Neural progenitor cell (in vitro differentiated cells): Measurements from ENCODE around the gene MAFB. TPM values are rescaled to one million over a fixed set of nuclear protein-coding genes. Genes with fewer than 3 reads are reported as not detected.

Experiments used
- DNase-seq: peaks from one replicate; pipeline ENCODE4 v3.0.0-alpha.2; 2016; ENCODE audit warnings: low spot score
- H2AFZ ChIP-seq: fragments of 200-600 bp; sonication (generic); replicated peaks from 2 replicates; pipeline ENCODE4 v1.6.1; 2016; ENCODE audit warnings: antibody characterized with exemption
- H3F3A ChIP-seq: fragments of 200-600 bp; sonication (generic); 2 replicates; pipeline ENCODE4 v1.6.1; 2016; ENCODE audit warnings: antibody characterized with exemption, low read depth
- H3K27ac ChIP-seq: fragments of 200-600 bp; sonication (generic); 2 replicates; pipeline ENCODE4 v1.5.1; 2016; ENCODE audit warnings: mild to moderate bottlenecking
- H3K27me3 ChIP-seq: fragments of 200-600 bp; sonication (generic); 2 replicates; pipeline ENCODE4 v1.6.1; 2016; ENCODE audit warnings: mild to moderate bottlenecking, moderate library complexity
- H3K36me3 ChIP-seq: fragments of 200-600 bp; sonication (generic); 2 replicates; pipeline ENCODE4 v1.5.1; 2016
- H3K4me1 ChIP-seq: fragments of 200-600 bp; sonication (generic); 2 replicates; pipeline ENCODE4 v1.6.1; 2016; ENCODE audit warnings: mixed run types
- H3K4me2 ChIP-seq: fragments of 200-600 bp; sonication (generic); 2 replicates; pipeline ENCODE4 v1.6.1; 2016
- H3K4me3 ChIP-seq: fragments of 200-600 bp; sonication (generic); 2 replicates; pipeline ENCODE4 v1.5.1; 2016
- H3K79me2 ChIP-seq: fragments of 200-600 bp; sonication (generic); 2 replicates; pipeline ENCODE4 v1.6.1; 2016; ENCODE audit warnings: low read depth
- H3K9ac ChIP-seq: fragments of 200-600 bp; sonication (generic); 2 replicates; pipeline ENCODE4 v1.6.1; 2016
- H3K9me3 ChIP-seq: fragments of 200-600 bp; sonication (generic); 2 replicates; pipeline ENCODE4 v1.5.1; 2016; ENCODE audit warnings: low read depth
- H4K20me1 ChIP-seq: fragments of 200-600 bp; sonication (generic); 2 replicates; pipeline ENCODE4 v1.6.1; 2016; ENCODE audit warnings: low read depth
- H3K27ac Mint-ChIP-seq: 3 replicates; pipeline ENCODE4 v1.8.0; 2021; ENCODE audit warnings: mixed read lengths
- H3K27me3 Mint-ChIP-seq: 2 replicates; pipeline ENCODE4 v1.8.0; 2022; ENCODE audit warnings: low read depth, mild to moderate bottlenecking, inconsistent platforms, moderate library complexity, mixed read lengths; ENCODE audit not compliant: insufficient read depth
- H3K36me3 Mint-ChIP-seq: 3 replicates; pipeline ENCODE4 v1.8.0; 2021; ENCODE audit warnings: mixed read lengths
- H3K4me1 Mint-ChIP-seq: 3 replicates; pipeline ENCODE4 v1.8.0; 2021; ENCODE audit warnings: mixed read lengths
- H3K4me3 Mint-ChIP-seq: 3 replicates; pipeline ENCODE4 v1.8.0; 2021; ENCODE audit warnings: mild to moderate bottlenecking, moderate library complexity, mixed read lengths
- H3K9me3 Mint-ChIP-seq: 3 replicates; pipeline ENCODE4 v1.8.0; 2020; ENCODE audit warnings: mixed read lengths
- CTCF ChIP-seq: fragments of 200-600 bp; sonication (generic); IDR thresholded peaks from 2 replicates; pipeline ENCODE4 v1.5.1; 2017; ENCODE audit warnings: antibody characterized with exemption, mild to moderate bottlenecking
- EZH2 ChIP-seq: fragments of 200-600 bp; sonication (generic); IDR thresholded peaks from 2 replicates; pipeline ENCODE4 v1.6.1; 2017; ENCODE audit warnings: antibody characterized with exemption, mild to moderate bottlenecking, moderate library complexity
- EZH2phosphoT487 ChIP-seq: fragments of 200-600 bp; sonication (generic); IDR thresholded peaks from 2 replicates; pipeline ENCODE4 v1.6.1; 2017; ENCODE audit warnings: antibody characterized with exemption
- total RNA-seq: library from RNA; depleted of rRNA; stranded (reverse); fragments of >200 nt; gene quantifications from 2 replicates; pipeline ENCODE4 v1.2.3, GENCODE V29; 2015; ENCODE audit warnings: low replicate concordance

The MAFB gene
- total RNA-seq, 1 donor from 2014 or later: 0.64 TPM

DNA sequence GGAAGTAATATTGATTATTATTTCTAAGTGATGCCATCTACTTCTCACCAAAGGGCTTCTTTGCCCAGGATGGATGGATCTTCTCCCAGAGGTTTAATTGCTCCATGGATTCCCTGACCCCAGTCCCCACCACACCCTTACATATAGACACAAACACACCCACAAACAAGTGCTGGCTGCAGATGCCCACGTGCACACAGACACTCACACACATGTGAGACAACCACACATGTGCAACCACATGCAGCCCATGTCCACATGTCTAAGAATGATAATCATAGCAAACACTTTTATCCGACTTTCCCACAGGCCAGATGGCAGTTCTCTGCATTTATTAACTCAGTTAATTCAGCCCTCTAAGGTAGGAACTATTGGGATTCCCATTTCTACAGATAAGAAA, 44.2 kb downstream of the MAFB start:
- no peak overlapping the region for H3K27ac ChIP-seq
- DNase-seq: no peak
- TF ChIP-seq EZH2 (no peak), CTCF (no peak), EZH2phosphoT487 (no peak)
- H3K4me1 ChIP-seq: peaks cover 11% of the 10 kb centered on the region
- no peaks in the 10 kb centered on the region for H3K27me3 ChIP-seq
- no peak overlapping the region for H3K9ac ChIP-seq
- Mint-ChIP-seq H3K36me3 (no peaks in the 10 kb centered on the region), H3K4me1 (peaks cover 17% of the 10 kb centered on the region), H3K4me3 (no peak overlapping the region), H3K9me3 (no peaks in the 10 kb centered on the region), H3K27me3 (peaks cover 11% of the 10 kb centered on the region), H3K27ac (no peak overlapping the region)
- no peaks in the 10 kb centered on the region for H3K9me3 ChIP-seq
- H3K4me2 ChIP-seq: no peak overlapping the region
- no peaks in the 10 kb centered on the region for H3K79me2 ChIP-seq
- no peaks in the 10 kb centered on the region for H3K36me3 ChIP-seq
- peaks cover 3% of the 10 kb centered on the region for H3F3A ChIP-seq
- no peak overlapping the region for H2AFZ ChIP-seq
- H3K4me3 ChIP-seq: no peak overlapping the region
- H4K20me1 ChIP-seq: no peaks in the 10 kb centered on the region

DNA sequence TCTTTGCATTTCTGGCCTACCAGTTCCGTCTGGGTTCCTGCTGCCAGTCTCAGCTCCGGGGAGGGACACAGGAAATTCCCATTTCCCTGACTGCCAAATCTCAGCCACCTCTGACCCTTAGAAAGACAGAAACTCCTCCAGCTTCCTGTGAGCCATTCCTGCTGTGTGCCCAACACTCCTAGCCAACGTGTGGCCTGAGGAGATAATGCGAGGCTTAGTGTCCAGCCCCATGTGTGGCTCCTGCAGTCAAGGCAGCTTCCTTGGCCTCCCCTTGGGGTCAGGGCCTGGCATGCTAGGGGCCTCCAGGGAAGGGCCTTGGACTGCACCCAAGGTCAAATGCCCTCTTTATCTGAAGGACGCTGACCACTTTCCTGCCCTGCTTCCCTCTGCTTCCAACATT, 45.1 kb downstream of the MAFB start:
- Mint-ChIP-seq H3K4me3 (no peak overlapping the region), H3K4me1 (peaks cover 17% of the 10 kb centered on the region), H3K27me3 (peaks cover 11% of the 10 kb centered on the region), H3K27ac (no peak overlapping the region), H3K36me3 (no peaks in the 10 kb centered on the region), H3K9me3 (no peaks in the 10 kb centered on the region)
- Histone ChIP-seq H3K4me1 (peaks cover 11% of the 10 kb centered on the region), H3K4me3 (no peak overlapping the region), H3K4me2 (no peak overlapping the region), H3K27me3 (no peaks in the 10 kb centered on the region), H3K9ac (no peak overlapping the region), H2AFZ (no peak overlapping the region), H3K36me3 (no peaks in the 10 kb centered on the region), H3K79me2 (no peaks in the 10 kb centered on the region), H3K27ac (no peak overlapping the region), H4K20me1 (no peaks in the 10 kb centered on the region), H3F3A (peaks cover 3% of the 10 kb centered on the region), H3K9me3 (no peaks in the 10 kb centered on the region)
- DNase-seq: no peak
- TF ChIP-seq EZH2phosphoT487 (no peak), CTCF (no peak), EZH2 (no peak)

- Histone ChIP-seq H3F3A (no peaks in the 10 kb centered on the region), H3K4me3 (no peak overlapping the region), H4K20me1 (no peaks in the 10 kb centered on the region), H3K9me3 (no peaks in the 10 kb centered on the region), H3K27me3 (no peaks in the 10 kb centered on the region), H3K27ac (no peak overlapping the region), H3K4me1 (peaks cover 11% of the 10 kb centered on the region), H3K9ac (no peak overlapping the region), H3K36me3 (no peaks in the 10 kb centered on the region), H3K4me2 (no peak overlapping the region), H3K79me2 (no peaks in the 10 kb centered on the region), H2AFZ (no peak overlapping the region)
- Mint-ChIP-seq H3K27me3 (peaks cover 8% of the 10 kb centered on the region), H3K27ac (no peak overlapping the region), H3K4me3 (no peak overlapping the region), H3K9me3 (no peaks in the 10 kb centered on the region), H3K36me3 (no peaks in the 10 kb centered on the region), H3K4me1 (peaks cover 10% of the 10 kb centered on the region)
- TF ChIP-seq EZH2 (no peak), EZH2phosphoT487 (no peak), CTCF (no peak)
- no peak for DNase-seq
These were observed 47.2 kb downstream of the MAFB start for GRCh38 chr20:40641809-40642208.
